ENCODE data around the gene CADM2.

- TF ChIP-seq CTCF (conservative IDR thresholded peaks at IDR 0.05) (no peak), ZFX (IDR thresholded peaks at IDR 0.05) (no peak)
Observed at GRCh38 chr3:85455561-85456200, 496.9 kb downstream of the CADM2 start.
